ENCODE results near the gene EVL. TPM values are rescaled to one million over a fixed set of nuclear protein-coding genes. Genes with fewer than 3 reads are reported as not detected.
A peak's percentile ranks its signal among the peaks of the same experiment; 100 is the strongest.

Gene EVL
- total RNA-seq, 2 experiments from 2014 or later: 340 to 351 TPM

GRCh38 chr14:100159865-100160533, 94.8 kb downstream of the EVL start:
- ATAC-seq: peak; percentile 42
- Mint-ChIP-seq H3K27ac (no peak overlapping the region), H3K27me3 (peaks cover 16% of the 10 kb centered on the region), H3K36me3 (ENCODE audit: low read depth) (peaks cover 2% of the 10 kb centered on the region), H3K4me3 (peak overlapping the region; percentile 56), H3K4me1 (ENCODE audit: low read depth) (peaks cover 3% of the 10 kb centered on the region), H3K9me3 (peaks cover 2% of the 10 kb centered on the region)
- intact Hi-C loops (cut with micrococcal nuclease): no loop called here
- ChIA-PET CTCF (interaction anchor here (1.2 to 2.0 kb wide), 2 partner anchors 18 to 33 kb away, joined by 3 to 7 read pairs; no protein-coding TSS in a partner anchor), POLR2A (interaction anchor here (0.8 to 1.4 kb wide), 4 partner anchors 12 to 98 kb away, joined by 3 read pairs; partner anchors contain the start of gene EVL)
- DNase-seq: peak; percentile 30
- no peak for TF ChIP-seq CTCF (IDR thresholded peaks at IDR 0.05)

GRCh38 chr14:100160534-100160916, 95.3 kb downstream of the EVL start:
- DNase-seq (no peak), ATAC-seq (no peak)
- Mint-ChIP-seq H3K36me3 (ENCODE audit: low read depth) (no peaks in the 10 kb centered on the region), H3K9me3 (no peaks in the 10 kb centered on the region), H3K27ac (no peak overlapping the region), H3K4me3 (peak overlapping the region; percentile 56), H3K4me1 (ENCODE audit: low read depth) (peaks cover 3% of the 10 kb centered on the region), H3K27me3 (peaks cover 16% of the 10 kb centered on the region)
- intact Hi-C loops (cut with micrococcal nuclease): no loop called here
- CTCF ChIA-PET: interaction anchor here (2.0 kb wide), 1 partner anchor 33 kb away, joined by 7 read pairs; no protein-coding TSS in a partner anchor
- POLR2A ChIA-PET: interaction anchor here (0.7 to 1.4 kb wide), 2 partner anchors 13 to 19 kb away, joined by 3 read pairs; no protein-coding TSS in a partner anchor
- no peak for TF ChIP-seq CTCF (IDR thresholded peaks at IDR 0.05)

GRCh38 chr14:100165376-100165775, 100.2 kb downstream of the EVL start:
- intact Hi-C loops (cut with micrococcal nuclease): no loop called here
- Mint-ChIP-seq H3K27me3 (no peaks in the 10 kb centered on the region), H3K9me3 (no peaks in the 10 kb centered on the region), H3K27ac (no peak overlapping the region), H3K36me3 (ENCODE audit: low read depth) (no peaks in the 10 kb centered on the region), H3K4me3 (no peak overlapping the region), H3K4me1 (ENCODE audit: low read depth) (peaks cover 10% of the 10 kb centered on the region)
- CTCF ChIA-PET: interaction anchor here (1.0 to 2.0 kb wide), 3 partner anchors 10 to 57 kb away, joined by 3 to 11 read pairs (median 6); no protein-coding TSS in a partner anchor
- POLR2A ChIA-PET: interaction anchor here (1.6 kb wide), 1 partner anchor 49 kb away, joined by 3 read pairs; no protein-coding TSS in a partner anchor
- ATAC-seq (no peak), DNase-seq (no peak)
- TF ChIP-seq CTCF (IDR thresholded peaks at IDR 0.05): no peak

- Mint-ChIP-seq H3K4me3 (peak overlapping the region; percentile 64), H3K4me1 (ENCODE audit: low read depth) (peaks cover 10% of the 10 kb centered on the region), H3K9me3 (no peaks in the 10 kb centered on the region), H3K36me3 (ENCODE audit: low read depth) (no peaks in the 10 kb centered on the region), H3K27ac (no peak overlapping the region), H3K27me3 (peaks cover 2% of the 10 kb centered on the region)
- DNase-seq: no peak
- no peak for TF ChIP-seq CTCF (IDR thresholded peaks at IDR 0.05)
- POLR2A ChIA-PET: interaction anchor here (1.6 kb wide), 1 partner anchor 49 kb away, joined by 3 read pairs; no protein-coding TSS in a partner anchor
- CTCF ChIA-PET: interaction anchor here (1.5 to 2.0 kb wide), 2 partner anchors 11 to 27 kb away, joined by 6 to 11 read pairs; no protein-coding TSS in a partner anchor
- no peak for ATAC-seq
- intact Hi-C loops (cut with micrococcal nuclease): no loop called here
These were observed 100.7 kb downstream of the EVL start for GRCh38 chr14:100165831-100166440.

- POLR2A ChIA-PET: no interaction called here
These were observed 103.3 kb downstream of the EVL start for GRCh38 chr14:100168506-100168905.

More at GRCh38 chr14:100168506-100168905, 103.3 kb downstream of the EVL start:
- no peak for DNase-seq
- peaks cover 3% of the 10 kb centered on the region for H3K27me3 Mint-ChIP-seq
- intact Hi-C loops (cut with micrococcal nuclease): no loop called here
- no peak for TF ChIP-seq CTCF (IDR thresholded peaks at IDR 0.05)
- no peak overlapping the region for H3K27ac Mint-ChIP-seq
- H3K36me3 Mint-ChIP-seq (ENCODE audit: low read depth): no peaks in the 10 kb centered on the region
- CTCF ChIA-PET: no interaction called here
- H3K4me3 Mint-ChIP-seq: no peak overlapping the region
- no peak for ATAC-seq
- peaks cover 10% of the 10 kb centered on the region for H3K4me1 Mint-ChIP-seq (ENCODE audit: low read depth)
- no peaks in the 10 kb centered on the region for H3K9me3 Mint-ChIP-seq

All from activated CD8-positive, alpha-beta T cell treated with anti-CD3 and anti-CD28 coated beads for 36 hours (primary cell).